Astrocyte of the cerebellum (primary cell): ENCODE data around the gene SUFU.

Experiments used
- DNase-seq: peaks from one replicate; pipeline ENCODE4 v3.0.0-alpha.2; 2011; ENCODE audit warnings: low read depth
- H3K4me3 ChIP-seq: 2 replicates; pipeline ENCODE4 v1.5.1; 2011; ENCODE audit warnings: mild to moderate bottlenecking, low read depth, low read length, moderate library complexity
- in situ Hi-C: cut with HindIII; loops from 2 replicates; pipeline ENCODE4 v1.10.0; 2017; ENCODE audit warnings: low sequenced_read_pairs
- TF ChIP-seq, protein P1 (sequence below): IDR thresholded peaks from 2 replicates; pipeline ENCODE4 v1.5.1; 2012; ENCODE audit warnings: low read length, low read depth, moderate library complexity, mild to moderate bottlenecking; ENCODE audit errors: missing control alignments

SUFU gene

DNA sequence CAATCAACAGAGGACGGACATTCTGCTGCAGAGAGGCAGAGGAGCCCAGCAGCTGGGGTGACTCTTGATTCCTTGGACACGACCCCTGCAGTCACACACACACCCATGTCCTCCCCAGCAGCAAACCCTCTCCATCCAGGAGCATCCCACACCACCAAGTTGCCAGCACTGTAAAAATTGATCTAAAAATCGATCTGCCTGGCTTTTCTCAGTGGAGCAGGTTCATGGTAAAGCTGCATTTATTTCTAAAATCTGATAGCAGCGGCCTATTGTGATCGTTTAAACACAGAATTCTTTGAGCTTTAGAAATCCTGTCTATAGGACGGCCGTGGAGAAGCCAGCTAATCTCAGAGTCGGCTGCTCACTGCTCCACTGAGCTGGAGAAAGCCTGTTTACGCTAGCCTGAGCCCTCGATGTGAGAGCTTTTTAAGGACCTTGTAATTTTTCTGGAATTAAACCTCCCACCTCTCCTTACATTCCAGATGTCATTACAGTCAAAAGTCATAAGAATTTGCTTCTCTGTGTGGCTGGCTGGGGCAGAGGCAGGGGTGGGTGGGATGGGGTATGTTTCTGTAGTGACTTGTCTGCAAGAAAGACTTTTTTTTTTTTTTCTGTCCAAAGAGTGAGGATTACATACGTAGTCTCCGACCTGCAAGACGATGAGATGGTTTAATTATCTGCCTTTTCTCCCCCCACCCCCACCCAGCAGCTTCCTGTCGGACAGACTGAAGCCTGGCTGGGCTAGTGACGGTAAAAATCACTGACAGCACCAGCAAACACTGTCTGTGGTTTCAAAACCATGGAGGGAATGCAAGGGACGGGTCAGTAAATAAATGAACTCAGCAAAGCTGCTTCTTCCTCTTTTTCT, 172.1 kb downstream of the SUFU start:
- in situ Hi-C loops, result loop anchor here (5.0 kb wide), 1 partner anchor 36 kb away; the partner anchor contains the start of genes ARL3 and SFXN2
- peak; percentile 63 for DNase-seq
- no peak overlapping the region for H3K4me3 ChIP-seq
- TF ChIP-seq, protein P1, sequence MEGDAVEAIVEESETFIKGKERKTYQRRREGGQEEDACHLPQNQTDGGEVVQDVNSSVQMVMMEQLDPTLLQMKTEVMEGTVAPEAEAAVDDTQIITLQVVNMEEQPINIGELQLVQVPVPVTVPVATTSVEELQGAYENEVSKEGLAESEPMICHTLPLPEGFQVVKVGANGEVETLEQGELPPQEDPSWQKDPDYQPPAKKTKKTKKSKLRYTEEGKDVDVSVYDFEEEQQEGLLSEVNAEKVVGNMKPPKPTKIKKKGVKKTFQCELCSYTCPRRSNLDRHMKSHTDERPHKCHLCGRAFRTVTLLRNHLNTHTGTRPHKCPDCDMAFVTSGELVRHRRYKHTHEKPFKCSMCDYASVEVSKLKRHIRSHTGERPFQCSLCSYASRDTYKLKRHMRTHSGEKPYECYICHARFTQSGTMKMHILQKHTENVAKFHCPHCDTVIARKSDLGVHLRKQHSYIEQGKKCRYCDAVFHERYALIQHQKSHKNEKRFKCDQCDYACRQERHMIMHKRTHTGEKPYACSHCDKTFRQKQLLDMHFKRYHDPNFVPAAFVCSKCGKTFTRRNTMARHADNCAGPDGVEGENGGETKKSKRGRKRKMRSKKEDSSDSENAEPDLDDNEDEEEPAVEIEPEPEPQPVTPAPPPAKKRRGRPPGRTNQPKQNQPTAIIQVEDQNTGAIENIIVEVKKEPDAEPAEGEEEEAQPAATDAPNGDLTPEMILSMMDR, result no peak

DNA sequence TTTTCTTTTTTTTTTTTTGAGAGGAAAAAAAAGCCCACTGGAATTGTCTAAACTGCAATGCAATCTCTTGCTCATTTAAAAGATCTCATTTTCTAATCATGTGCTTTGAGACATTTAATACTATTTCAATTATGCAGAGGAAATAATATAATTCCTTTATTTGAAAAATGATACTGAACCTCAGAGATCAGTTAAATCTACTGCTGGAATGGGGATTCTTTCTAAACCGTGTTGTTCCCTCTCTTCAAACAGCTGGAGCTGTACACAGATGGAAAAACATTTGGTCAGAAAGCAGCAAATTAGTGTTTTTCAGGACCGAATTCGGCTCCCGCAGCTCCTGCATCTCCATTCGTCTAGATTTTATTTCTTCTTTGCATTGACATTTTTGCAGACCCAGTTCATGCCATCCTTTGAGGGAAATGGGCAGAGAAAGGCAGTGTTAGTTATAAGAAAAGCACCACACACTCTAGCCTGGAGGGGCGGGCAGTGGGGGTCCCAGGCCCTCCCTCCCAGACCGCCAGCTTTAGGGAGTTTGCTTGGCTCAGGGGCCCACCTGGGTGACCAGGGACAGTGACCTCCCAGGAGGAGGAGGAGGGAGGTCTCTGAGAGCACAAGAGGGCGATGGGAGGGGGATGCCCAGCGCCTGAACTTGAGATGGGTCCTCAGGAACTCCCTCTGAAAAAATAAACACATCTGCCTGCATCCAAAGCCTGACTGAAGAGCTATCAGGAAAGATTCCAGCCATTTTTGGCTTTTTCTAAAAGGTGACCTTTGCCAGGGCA, 173.0 kb downstream of the SUFU start:
- DNase-seq, result no peak
- in situ Hi-C loops, result loop anchor here (5.0 kb wide), 1 partner anchor 36 kb away; the partner anchor contains the start of genes ARL3 and SFXN2
- H3K4me3 ChIP-seq, result no peak overlapping the region
- TF ChIP-seq, protein P1, result no peak

DNA sequence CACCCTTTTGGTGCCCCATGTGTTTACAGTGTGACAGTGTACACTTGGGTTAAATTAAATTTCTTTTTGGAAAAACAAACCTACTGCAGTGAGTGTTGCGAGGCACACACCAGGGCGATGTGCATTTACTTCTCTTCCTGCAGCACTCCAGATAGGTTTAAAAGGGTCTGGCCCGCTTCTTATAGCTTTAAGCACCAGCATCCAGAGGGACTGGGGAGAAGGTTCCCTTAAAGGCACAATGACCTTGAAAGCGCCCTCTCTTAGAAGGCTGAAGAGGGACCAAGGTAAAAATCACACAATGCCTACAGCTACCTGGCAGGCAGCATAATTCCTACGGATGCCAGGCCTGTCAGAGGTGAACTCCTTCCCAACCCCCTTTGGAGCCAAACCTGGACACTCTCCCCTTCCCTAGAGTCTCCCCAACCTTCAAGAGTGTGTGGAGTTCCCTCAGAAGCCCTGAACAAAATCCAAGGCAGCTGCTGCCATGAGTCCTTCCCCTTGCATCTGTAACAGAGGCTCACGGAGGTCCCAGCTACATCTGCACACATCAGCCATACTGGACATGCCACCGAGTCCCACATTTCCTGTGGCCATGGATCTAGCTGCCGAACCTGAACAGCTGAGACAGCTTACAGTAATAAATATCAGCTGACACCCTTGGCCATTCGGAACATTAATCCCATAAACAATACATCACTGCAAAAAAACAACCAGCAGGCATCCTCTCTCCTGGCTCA, 173.7 kb downstream of the SUFU start:
- in situ Hi-C loops, result loop anchor here (5.0 kb wide), 1 partner anchor 35 kb away; the partner anchor contains the start of genes ARL3 and SFXN2
- no peak for DNase-seq
- TF ChIP-seq, protein P1, result no peak
- no peak overlapping the region for H3K4me3 ChIP-seq

DNA sequence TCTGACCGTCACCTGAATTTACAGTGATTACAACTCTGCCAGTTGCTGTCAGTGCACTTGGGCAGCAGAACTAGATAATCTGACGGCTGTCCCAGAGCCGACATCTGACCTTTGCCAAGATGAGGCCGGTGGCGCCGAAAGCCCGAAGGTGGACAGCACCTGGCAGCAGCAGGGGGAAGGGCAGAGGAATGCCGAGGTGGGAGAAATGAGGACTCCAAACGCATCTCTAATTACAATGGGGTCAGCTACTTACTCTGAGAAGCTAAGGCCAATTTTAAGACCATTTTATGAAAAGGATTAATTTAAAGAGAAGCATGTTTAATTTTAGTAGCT, 174.3 kb downstream of the SUFU start:
- in situ Hi-C loops, result loop anchor here (5.0 kb wide), 1 partner anchor 34 kb away; the partner anchor contains the start of genes ARL3 and SFXN2
- no peak for DNase-seq

DNA sequence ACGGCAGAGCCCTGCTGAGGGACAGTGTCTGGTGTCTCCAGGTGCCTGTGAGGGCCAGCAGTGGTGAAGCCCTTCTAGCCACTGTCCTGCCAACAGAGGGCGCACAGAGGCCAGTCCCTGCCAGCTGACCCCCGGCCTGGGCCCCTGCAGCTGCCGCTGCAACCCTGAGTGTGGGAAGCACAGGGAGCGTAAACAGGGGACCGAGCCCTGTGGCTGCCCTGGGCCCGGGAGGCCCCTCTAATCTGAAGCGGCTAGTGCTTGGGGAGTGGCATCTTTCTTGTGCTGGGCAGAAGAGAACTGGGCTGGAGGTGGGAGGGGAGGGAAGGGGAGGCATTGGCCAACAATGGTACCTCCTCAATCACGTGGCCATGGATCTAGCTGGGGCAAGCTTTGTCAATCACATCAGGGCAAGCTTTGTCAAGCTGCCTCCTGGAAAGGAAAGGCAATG, 175.1 kb downstream of the SUFU start:
- TF ChIP-seq, protein P1, result peak; percentile 76
- in situ Hi-C loops, result loop anchor here (5.0 kb wide), 1 partner anchor 33 kb away; the partner anchor contains the start of genes ARL3 and SFXN2
- H3K4me3 ChIP-seq, result no peak overlapping the region
- no peak for DNase-seq

More for the DNA sequence above, 174.3 kb downstream of the SUFU start:
- no peak overlapping the region for H3K4me3 ChIP-seq
- TF ChIP-seq, protein P1, result no peak

DNA sequence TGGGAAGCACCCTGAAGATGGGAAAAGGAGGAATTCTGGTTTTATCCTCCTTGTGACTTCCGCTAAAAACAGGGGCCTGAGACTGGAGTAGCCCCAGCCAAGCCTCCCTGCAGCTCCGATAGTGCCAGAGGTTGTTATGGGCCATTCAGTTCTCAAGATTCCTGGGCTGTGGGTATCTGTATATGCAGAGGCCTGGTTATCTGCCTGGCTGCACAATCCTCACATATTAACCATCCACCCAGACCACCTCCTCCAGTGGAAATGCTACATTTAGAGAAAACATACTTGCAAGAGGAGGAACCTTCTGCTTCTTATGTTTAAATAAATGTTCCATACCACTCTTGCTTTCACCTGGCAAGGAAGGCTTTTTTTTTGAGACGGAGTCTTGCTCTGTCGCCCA, 175.8 kb downstream of the SUFU start:
- in situ Hi-C loops, result loop anchor here (5.0 kb wide), 1 partner anchor 33 kb away; the partner anchor contains the start of genes ARL3 and SFXN2
- DNase-seq, result no peak
- TF ChIP-seq, protein P1, result no peak
- H3K4me3 ChIP-seq, result no peak overlapping the region
